Neutrophil (primary cell): Measurements from ENCODE around the gene HBE1.

Source experiments
- H3K27ac ChIP-seq: fragments of 200-600 bp; sonication (generic); 2 replicates; pipeline ENCODE4 v1.5.1; 2016; ENCODE audit warnings: mild to moderate bottlenecking, moderate library complexity
- H3K27me3 ChIP-seq: fragments of 200-600 bp; sonication (generic); 2 replicates; pipeline ENCODE4 v1.6.0; 2016; ENCODE audit warnings: mild to moderate bottlenecking
- H3K36me3 ChIP-seq: fragments of 200-600 bp; sonication (generic); 2 replicates; pipeline ENCODE4 v1.5.1; 2017
- H3K4me1 ChIP-seq, 2 experiments: fragments of 200-600 bp in 1 of 2; sonication (generic) in 1 of 2; 1 replicate in 1 of 2; 2 replicates in 1 of 2; pipeline versions ENCODE4 v1.5.1 to v1.6.1; 2013 to 2016; ENCODE audit warnings: low read depth in 1 of 2, low read length in 1 of 2, mild to moderate bottlenecking in 1 of 2, moderate library complexity in 1 of 2; ENCODE audit not compliant: control insufficient read depth in 1 of 2, insufficient read depth in 1 of 2
- H3K4me3 ChIP-seq, 2 experiments: fragments of 200-600 bp in 1 of 2; sonication (generic) in 1 of 2; 1 replicate in 1 of 2; 2 replicates in 1 of 2; pipeline ENCODE4 v1.5.1; 2013 to 2016; ENCODE audit warnings: low read depth in 1 of 2, low read length in 1 of 2, mild to moderate bottlenecking in 1 of 2, moderate library complexity in 1 of 2
- H3K9me3 ChIP-seq: fragments of 200-600 bp; sonication (generic); 2 replicates; pipeline ENCODE4 v1.5.1; 2016
- TF ChIP-seq, protein P1 (sequence below): fragments of 200-600 bp; sonication (generic); IDR thresholded peaks from 2 replicates; pipeline ENCODE4 v1.5.1; 2016; ENCODE audit warnings: antibody characterized with exemption

HBE1 gene

DNA sequence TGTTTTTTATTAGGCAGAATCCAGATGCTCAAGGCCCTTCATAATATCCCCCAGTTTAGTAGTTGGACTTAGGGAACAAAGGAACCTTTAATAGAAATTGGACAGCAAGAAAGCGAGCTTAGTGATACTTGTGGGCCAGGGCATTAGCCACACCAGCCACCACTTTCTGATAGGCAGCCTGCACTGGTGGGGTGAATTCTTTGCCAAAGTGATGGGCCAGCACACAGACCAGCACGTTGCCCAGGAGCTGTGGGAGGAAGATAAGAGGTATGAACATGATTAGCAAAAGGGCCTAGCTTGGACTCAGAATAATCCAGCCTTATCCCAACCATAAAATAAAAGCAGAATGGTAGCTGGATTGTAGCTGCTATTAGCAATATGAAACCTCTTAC lies 44.3 kb downstream of the HBE1 start:
- Histone ChIP-seq H3K27me3 (no peaks in the 10 kb centered on the region), H3K4me3 (no peak overlapping the region), H3K4me1 (no peaks in the 10 kb centered on the region), H3K27ac (no peak overlapping the region), H3K36me3 (no peaks in the 10 kb centered on the region), H3K9me3 (no peaks in the 10 kb centered on the region)
- TF ChIP-seq, protein P1, sequence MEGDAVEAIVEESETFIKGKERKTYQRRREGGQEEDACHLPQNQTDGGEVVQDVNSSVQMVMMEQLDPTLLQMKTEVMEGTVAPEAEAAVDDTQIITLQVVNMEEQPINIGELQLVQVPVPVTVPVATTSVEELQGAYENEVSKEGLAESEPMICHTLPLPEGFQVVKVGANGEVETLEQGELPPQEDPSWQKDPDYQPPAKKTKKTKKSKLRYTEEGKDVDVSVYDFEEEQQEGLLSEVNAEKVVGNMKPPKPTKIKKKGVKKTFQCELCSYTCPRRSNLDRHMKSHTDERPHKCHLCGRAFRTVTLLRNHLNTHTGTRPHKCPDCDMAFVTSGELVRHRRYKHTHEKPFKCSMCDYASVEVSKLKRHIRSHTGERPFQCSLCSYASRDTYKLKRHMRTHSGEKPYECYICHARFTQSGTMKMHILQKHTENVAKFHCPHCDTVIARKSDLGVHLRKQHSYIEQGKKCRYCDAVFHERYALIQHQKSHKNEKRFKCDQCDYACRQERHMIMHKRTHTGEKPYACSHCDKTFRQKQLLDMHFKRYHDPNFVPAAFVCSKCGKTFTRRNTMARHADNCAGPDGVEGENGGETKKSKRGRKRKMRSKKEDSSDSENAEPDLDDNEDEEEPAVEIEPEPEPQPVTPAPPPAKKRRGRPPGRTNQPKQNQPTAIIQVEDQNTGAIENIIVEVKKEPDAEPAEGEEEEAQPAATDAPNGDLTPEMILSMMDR, result no peak

DNA sequence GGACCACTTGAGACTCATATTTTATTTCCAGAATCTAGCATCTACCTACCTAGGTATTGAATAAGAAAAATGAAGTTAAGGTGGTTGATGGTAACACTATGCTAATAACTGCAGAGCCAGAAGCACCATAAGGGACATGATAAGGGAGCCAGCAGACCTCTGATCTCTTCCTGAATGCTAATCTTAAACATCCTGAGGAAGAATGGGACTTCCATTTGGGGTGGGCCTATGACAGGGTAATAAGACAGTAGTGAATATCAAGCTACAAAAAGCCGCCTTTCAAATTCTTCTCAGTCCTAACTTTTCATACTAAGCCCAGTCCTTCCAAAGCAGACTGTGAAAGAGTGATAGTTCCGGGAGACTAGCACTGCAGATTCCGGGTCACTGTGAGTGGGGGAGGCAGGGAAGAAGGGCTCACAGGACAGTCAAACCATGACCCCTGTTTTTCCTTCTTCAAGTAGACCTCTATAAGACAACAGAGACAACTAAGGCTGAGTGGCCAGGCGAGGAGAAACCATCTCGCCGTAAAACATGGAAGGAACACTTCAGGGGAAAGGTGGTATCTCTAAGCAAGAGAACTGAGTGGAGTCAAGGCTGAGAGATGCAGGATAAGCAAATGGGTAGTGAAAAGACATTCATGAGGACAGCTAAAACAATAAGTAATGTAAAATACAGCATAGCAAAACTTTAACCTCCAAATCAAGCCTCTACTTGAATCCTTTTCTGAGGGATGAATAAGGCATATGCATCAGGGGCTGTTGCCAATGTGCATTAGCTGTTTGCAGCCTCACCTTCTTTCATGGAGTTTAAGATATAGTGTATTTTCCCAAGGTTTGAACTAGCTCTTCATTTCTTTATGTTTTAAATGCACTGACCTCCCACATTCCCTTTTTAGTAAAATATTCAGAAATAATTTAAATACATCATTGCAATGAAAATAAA lies 44.9 kb downstream of the HBE1 start:
- Histone ChIP-seq H3K9me3 (no peaks in the 10 kb centered on the region), H3K36me3 (no peaks in the 10 kb centered on the region), H3K27me3 (no peaks in the 10 kb centered on the region), H3K4me3 (no peak overlapping the region), H3K27ac (no peak overlapping the region), H3K4me1 (no peaks in the 10 kb centered on the region)
- TF ChIP-seq, protein P1, result no peak

DNA sequence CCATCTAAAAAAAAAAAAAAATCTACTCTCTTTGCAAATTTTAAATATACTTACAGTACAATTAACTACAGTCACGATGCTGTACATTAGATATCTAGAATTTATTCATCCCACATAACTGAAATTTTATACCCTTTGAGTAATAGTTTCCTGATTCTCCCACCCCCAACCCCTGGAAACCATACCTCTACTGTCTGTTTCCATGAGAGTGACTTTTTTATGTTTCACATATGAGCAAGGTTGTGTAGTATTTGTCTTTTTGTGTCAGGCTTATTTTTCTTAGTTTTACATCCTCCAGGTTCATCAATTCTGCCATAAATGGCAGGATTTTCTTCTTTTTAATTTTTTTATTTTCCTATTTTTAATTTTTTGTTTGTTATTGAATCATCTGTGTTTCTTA lies 46.1 kb downstream of the HBE1 start:
- TF ChIP-seq, protein P1, result no peak
- no peak overlapping the region for H3K27ac ChIP-seq
- H3K36me3 ChIP-seq, result no peaks in the 10 kb centered on the region
- H3K27me3 ChIP-seq, result no peaks in the 10 kb centered on the region
- H3K4me1 ChIP-seq, result no peaks in the 10 kb centered on the region
- H3K9me3 ChIP-seq, result no peaks in the 10 kb centered on the region
- no peak overlapping the region for H3K4me3 ChIP-seq

DNA sequence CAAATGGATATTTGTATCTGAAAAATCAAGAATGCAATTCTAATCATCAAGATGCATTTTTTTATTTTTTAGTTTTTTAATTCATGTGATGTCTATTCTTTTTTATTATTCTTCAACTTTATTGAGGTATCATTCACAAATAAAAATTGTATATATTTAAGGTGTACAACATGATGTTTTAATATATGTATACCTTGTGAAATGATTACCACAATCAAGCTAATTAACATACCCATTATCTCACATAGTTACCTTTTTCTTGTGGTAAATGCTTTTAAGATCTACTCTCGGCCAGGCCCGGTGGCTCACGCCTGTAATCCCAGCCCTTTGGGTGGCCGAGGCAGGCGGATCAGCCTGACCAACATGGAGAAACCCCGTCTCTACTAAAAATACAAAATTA lies 46.6 kb downstream of the HBE1 start:
- Histone ChIP-seq H3K36me3 (no peaks in the 10 kb centered on the region), H3K27ac (no peak overlapping the region), H3K4me1 (no peaks in the 10 kb centered on the region), H3K9me3 (no peaks in the 10 kb centered on the region), H3K4me3 (no peak overlapping the region), H3K27me3 (no peaks in the 10 kb centered on the region)
- TF ChIP-seq, protein P1, result no peak
